ENCODE data around the gene ARPC1A.

GRCh38 chr7:99404235-99404976, 78.7 kb downstream of the ARPC1A start:
- TF ChIP-seq CTCF (IDR thresholded peaks at IDR 0.05; ENCODE audit: low read depth, low read length): no peak
- TF ChIP-seq EZH2phosphoT487 (IDR thresholded peaks at IDR 0.05; ENCODE audit: low read depth): no peak
